ENCODE results near the gene CAMTA1.
"Not testable (repeated sequence)": the region's sequence is repeated elsewhere in the genome, so short reads cannot be mapped to it uniquely, and the experiment has no call there.

CAMTA1 gene

DNA sequence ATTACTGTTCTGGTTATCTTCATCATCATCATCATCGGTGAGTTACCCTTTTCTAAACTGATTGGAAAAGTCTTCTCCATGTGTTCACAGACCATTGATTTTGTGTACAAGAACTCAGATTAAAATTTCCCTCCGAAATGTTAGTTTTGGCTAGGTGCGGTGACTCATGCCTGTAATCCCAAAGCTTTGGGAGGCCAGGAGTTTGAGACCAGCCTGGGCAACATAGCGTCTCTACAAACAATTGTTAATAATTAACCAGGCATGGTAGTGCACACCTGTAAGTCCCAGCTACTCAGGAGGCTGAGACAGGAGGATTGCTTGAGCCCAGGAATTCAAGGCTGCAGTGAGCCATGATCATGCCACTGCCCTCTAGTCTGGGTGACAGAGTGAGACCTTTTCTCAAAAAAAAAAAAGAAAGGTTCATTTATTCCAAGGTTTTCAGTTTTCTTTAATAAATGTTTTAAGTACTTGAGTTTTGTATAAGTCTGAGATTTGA is 992.9 kb downstream of the CAMTA1 start:
- no peak for ATAC-seq

DNA sequence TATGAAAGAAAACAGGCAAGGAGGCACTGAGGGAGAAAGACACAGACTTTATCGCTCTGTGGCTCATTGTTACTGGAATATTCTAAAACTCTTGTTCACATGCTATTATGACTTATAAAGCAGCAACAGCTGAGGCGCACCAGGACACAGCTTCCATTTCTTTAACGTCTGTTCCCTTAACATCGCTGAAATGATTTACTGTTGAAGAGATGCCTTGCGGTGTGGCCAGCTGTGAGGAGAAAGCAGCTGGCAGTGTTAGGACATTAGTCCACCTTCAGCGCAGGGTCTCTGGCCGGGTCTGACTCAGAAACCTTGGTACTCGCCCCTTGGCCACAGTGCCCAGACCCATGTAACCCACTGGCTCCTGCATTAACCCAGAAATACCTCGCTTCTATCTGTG is 995.7 kb downstream of the CAMTA1 start:
- DNase-seq (no peak), ATAC-seq (no peak)

More for the DNA sequence above, 992.9 kb downstream of the CAMTA1 start:
- DNase-seq: no peak

DNA sequence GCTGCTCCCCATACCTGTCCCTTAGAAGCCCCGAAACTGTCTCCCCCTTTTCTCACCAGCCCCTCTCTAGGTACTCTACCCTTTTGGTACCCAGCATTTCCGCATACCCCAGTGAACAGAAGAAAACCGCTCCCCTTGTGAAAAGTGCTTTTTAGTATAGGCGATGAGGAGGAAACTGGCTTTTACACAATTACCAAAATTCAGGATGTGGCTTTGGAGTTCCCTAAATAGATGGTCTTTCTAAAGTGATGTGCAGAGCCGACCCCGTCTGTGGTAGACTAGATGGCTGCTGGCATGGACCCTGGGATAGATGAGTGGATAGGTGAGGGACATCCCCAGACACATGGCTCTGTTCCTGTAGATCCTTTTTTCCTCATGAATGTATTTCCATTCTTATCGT is 996.2 kb downstream of the CAMTA1 start:
- no peak for DNase-seq
- ATAC-seq: no peak

DNA sequence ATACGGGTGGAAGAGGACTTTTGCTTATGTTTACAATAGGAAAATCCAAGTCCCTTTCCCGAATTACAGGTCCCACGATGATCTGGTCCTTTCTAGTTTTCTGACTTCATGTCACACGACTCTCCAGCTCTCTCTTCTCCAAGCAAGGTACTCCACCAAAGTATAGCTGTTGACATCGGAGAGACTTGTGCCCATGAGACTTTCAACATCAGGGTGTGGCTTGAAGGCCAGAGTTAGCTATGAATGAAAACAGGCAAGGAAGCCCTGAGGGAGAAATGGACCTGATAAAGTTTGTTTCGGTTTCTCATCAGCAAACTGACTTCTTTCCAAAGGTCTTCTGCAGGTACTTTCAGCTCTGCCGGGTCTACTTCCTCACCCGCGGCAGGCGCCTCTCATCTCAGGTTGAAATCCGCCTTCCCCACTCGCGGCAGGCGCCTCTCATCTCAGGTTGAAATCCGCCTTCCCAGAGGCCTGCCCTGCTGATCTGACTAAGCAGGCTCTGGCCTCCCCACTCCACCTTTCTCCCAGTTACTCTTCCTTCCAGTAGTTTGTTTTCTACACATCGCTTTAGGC is 996.8 kb downstream of the CAMTA1 start:
- peak; percentile 9 for DNase-seq
- ATAC-seq: no peak

DNA sequence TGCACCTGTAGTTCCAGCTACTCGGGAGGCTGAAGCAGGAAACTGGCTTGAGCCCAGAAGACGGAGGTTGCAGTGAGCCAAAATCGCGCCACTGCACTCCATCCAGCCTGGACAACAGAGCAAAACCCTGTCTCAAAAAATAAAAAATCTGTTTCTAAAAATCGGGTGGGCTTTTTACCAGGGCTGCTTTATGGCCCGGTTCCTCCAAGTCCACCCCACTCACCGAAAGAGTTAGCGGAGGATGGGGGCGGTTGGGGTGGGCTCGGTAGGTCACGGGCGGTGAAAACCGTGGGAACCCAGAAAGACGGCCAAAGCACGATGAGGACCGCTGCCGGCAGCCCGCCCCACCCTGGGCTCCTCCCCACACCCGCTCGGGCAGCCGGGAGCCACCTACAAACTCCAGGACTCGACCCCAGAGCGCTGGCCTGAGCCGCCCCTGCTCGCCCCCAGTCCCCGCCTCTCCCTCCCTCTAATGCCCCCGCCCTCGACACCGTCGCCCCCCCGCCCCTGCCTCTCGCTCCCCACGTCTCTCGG is 998.0 kb downstream of the CAMTA1 start:
- ATAC-seq (no peak), DNase-seq (peak; percentile 50)

DNA sequence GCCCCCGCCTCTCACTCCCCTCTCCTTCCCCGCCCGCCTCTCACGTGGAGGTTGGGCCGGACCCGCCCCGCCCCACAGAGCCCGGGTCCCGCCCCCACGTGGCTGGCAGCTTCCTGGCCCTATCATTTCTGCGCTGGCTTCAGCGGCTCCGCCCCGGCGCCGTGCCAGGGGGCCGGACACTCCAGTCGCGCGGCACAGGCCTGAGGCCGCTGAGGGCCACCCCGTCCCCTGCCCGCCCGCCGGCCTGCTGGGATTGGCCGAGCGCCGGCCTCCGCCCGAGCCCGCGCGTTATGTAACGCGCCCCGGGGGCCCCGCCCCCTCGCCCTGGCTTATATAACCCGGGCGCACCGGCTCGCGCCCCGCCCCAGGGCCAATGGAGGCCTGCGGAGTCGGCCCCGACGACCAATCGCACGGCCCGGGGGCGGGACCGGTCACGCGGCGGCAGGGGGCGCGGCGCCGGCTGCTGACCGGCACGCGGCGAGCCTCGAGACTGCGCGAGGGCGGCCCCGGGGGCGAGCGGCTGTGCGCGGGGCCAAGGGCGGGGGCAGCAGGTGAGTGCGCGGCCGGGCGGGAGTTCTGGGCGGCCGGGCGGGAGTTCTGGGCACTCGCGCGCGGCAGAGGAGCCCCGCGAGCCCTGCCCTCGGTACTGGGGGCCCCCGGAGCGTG is 998.7 kb downstream of the CAMTA1 start, which contains the start of gene PER3:
PER3 (plus strand) TSS at position 466 of the 666 bp plus-strand sequence. CDS start 587 bp downstream, outside the sequence.
- ATAC-seq: peak; percentile 96
- peak; percentile 90 for DNase-seq

DNA sequence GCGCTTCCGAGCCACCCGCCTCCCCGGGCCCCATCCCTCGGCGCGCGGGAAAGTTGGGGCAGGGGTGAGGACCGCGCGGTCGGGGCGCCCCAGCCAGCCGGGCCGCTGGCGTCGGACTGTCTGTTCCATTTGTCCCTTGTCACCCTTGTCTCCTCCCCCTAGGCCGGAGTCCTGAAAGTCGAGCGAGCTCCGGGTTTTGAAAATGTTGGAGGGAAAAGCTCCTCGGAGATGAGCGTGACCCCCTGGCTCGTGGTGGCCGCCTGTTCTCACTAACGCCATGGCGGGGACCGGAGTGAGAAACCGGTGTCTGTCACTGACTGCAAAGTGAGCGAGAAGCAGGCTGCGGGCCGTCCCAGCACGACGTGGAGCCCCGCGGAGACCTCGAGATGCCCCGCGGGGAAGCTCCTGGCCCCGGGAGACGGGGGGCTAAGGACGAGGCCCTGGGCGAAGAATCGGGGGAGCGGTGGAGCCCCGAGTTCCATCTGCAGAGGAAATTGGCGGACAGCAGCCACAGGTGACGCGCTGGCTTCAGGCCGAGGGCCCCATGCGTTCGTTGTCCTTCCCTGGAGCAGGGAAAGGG is 999.3 kb downstream of the CAMTA1 start:
- no peak for ATAC-seq
- DNase-seq: no peak

DNA sequence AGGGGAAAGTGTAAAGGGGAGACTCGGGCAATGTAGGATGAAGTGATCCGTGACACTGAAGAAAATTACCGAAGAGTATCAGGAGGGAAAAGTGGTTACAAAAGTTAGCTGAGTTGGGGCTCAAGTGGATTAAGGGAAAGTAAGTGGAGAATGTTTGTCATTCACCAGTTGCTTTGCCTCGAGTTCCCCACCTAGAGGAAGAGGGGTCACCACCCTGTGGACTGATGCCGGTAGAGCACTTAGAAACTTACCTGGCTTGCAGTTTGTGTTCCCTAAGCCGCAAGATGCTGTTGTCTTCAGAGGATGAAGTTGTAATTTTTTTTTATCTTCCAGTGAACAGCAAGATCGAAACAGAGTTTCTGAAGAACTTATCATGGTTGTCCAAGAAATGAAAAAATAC is 999.9 kb downstream of the CAMTA1 start:
- DNase-seq (no peak), ATAC-seq (no peak)

DNA sequence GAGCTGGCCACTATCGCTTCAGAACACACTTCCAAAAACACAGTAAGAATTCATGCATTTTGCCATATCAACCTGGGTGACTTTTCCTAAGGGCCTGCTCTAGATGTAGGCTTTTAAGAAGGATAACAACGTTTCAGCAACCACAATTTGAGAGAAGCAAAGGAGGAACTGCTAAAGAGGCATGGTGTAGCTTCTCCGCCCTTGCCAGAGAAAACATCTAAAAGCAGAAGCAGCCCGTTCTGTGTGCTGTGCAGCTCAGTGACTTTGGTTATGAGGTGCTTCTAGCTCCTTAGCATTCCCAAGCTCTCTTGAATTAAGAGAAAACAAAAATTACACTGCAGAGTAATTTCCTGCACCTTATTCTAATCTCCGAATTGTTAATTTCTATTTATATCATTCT is 1001.5 kb downstream of the CAMTA1 start:
- no peak for ATAC-seq
- DNase-seq: no peak

DNA sequence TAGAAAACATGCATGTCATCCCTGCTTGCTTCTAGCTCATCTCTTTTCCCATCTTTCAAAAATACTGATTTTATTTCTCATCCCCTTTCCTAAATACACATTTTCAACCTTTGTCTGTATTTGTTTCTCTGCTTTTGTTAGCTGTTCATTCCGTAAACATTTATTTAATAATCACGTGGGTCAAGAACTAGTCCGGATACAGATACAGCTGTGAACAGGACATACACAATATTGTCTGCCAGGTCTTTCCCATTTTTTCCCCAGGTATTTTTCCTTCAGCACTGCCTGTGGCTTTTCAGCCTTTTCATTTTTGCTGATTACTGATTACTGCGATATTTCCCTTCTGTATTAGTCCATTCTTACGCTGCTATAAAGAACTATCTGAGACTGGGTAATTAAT is 1004.6 kb downstream of the CAMTA1 start:
- DNase-seq: no peak
- no peak for ATAC-seq

DNA sequence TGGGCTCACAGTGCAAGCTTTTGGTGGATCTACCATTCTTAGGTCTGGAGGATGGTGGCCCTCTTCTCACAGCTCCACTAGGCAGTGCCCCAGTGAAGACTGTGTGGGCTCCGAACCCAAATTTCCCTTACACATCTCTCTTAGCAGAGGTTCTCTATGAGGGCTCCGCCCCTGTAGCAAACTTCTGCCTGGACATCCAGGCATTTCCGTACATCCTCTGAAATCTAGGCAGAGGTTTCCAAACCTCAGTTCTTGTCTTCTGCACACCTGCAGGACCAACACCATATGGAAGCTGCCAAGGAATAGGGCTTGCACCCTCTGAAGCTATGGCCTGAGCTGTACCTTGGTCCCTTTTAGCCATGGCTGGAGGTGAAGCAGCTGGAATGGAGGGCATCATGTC is 1005.8 kb downstream of the CAMTA1 start:
- not testable (repeated sequence) for DNase-seq, ATAC-seq

DNA sequence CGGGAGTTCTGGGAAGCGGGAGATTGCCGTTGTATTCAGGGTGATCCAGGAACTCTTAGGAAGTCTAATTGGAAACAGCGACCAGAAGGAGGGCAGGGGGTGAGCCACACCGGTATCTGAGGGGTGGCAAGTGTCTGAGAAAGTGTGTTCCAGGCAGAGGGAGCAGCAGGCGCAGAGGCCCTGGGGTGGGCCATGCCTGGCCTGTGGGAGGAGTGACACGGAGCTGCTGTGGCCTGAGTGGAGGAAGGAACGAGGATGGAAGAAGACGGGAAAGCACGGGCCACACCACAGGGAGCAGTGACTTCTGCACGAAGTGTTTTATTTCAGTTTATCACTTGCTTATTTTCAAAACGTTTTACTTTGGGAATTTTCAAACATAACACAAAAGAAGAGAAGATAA is 1010.2 kb downstream of the CAMTA1 start:
- DNase-seq (no peak), ATAC-seq (no peak)

DNA sequence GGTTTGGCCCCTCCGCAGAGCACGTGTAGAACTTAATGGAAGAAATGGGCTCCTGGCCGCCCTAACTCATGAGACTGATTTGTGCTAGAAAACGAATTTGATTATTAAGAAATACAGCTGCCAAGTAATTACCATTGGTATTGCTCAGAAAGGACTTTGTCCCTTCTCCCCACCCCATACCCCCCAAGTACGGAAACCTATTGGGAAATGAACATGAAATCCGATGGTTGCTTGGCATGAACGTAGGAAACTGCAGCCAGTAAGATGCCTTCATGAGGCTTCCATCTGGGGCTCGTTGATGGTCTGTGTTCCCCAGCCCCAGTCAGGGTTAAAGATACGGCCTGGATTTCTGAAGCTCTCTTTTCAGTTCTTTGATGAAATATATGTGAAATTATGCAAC is 1020.2 kb downstream of the CAMTA1 start:
- ATAC-seq (no peak), DNase-seq (no peak)

DNA sequence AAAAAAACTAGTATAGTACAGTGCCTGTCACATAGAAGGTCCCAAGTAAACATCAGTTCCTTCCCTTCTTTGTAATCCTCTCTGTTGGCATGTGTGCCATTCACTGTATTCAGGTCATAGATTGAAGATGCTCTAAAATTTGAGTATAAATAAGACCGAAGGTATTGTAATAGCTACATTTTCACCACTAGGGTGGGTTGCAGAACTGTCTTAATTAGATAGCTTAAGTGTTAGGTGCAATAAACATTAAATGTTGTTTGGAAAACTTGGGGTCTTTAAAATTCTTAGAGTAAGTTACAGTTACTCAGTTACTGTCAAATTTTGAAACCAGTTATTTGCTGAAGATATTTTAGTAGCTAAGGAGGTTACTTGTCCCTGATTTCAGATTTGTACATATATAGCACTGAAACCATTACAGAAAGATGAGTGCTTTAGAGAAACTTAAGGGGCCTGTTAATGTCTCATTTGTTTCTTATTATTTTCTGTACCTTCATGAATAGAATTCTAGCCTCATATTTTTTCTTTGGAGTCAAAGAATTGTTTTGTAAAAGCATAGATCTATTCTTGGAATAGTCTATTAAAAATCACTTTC is 1023.1 kb downstream of the CAMTA1 start:
- no peak for DNase-seq
- ATAC-seq: no peak

DNA sequence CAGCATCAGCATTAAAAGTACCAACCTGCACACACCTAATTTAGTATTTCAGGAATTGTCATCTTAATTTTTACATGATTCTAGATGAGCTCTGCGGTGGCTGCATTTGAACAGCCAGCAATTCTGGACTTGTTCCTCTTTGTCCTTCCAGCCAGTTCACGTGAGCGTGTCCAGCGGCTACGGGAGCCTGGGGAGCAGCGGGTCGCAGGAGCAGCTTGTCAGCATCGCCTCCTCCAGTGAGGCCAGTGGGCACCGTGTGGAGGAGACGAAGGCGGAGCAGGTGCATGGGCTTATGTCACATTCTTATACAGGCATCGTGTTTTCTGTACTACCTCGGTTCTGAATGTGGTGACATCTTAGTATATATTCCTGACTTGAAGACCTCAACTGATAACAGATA is 1024.5 kb downstream of the CAMTA1 start:
- DNase-seq (no peak), ATAC-seq (no peak)

DNA sequence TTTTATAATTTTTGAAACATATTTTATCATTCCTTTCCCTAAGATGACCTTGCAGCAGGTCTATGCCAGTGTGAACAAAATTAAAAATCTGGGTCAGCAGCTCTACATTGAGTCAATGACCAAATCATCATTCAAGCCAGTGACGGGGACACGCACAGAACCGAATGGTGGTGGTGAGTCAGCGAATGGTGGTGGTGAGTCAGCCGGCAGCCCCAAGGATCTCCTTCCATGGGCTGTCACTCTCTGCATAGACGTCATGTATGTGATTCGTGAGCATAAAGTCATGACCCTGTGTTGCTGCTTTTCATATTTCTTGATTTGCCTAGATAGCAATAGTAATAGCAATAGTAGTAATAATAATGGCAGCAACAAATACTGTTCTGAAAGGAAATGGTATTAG is 1025.1 kb downstream of the CAMTA1 start:
- DNase-seq: peak; percentile 40
- peak; percentile 73 for ATAC-seq

DNA sequence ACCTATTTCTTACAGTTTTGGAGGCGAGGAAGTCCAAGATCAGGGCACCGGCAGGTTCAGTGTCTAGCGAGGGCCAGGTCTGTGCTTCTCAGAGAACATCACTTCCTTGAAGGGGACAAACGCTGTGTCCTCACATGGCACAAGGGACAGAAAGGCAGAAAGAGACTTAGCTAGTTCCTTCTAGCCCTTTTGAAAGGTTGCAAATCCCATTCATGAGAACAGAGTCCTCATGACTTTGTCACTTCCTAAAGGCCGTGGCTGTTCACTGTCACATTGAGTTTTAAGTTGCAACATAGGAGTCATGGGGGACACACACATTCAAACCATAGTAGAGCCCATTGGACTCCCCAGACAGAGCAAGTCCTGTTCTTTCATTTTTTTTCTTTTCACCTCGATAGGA is 1026.2 kb downstream of the CAMTA1 start:
- no peak for DNase-seq

DNA sequence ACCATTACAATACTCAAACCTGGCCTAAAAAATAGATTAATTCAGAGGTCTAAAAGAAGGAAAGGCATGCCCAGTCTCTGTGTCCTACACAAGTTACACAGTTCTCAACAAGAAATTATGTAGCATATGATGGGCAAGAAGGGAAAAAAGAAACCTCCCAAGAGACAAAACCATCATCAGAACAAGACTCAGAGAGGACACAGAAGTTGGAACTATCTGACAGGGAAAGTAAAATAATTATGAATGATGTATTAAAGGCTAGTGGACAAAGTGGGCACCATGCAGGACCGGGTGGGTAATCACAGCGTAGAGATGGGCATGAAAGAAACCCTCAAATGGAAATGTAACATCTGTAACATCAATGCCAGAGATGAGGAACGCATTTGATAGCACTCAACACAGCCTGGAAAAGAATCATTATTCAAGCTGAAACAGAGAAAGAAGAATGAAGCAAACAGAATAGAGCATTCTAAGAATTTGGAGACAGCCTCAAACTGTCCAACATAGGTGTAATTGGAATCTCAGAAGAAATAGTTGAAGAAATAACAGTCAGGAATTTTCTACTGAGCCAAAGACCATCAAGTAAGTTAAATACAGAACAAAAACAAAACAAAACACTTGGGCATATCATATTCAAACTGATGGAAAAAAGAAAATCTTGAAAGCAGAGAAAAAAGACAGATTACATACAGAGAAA is 1028.6 kb downstream of the CAMTA1 start:
- no peak for ATAC-seq
- no peak for DNase-seq

More for the DNA sequence above, 1026.2 kb downstream of the CAMTA1 start:
- ATAC-seq: no peak
